Neuronal stem cell (in vitro differentiated cells): ENCODE data around the gene SPSB2.

Experiments used
- DNase-seq: peaks from one replicate; pipeline ENCODE4 v3.0.0-alpha.2; 2013; ENCODE audit warnings: low spot score
- H2AFZ ChIP-seq: one replicate; pipeline ENCODE4 v1.6.1; 2013; ENCODE audit warnings: mild to moderate bottlenecking, low read length, inconsistent platforms
- H2AK5ac ChIP-seq: 2 replicates; pipeline ENCODE4 v1.6.1; 2013; ENCODE audit warnings: low read depth, mild to moderate bottlenecking, inconsistent platforms, low read length, moderate library complexity, mixed read lengths
- H2BK120ac ChIP-seq: 2 replicates; pipeline ENCODE4 v1.6.1; 2013; ENCODE audit warnings: low read depth, mild to moderate bottlenecking, inconsistent platforms, low read length, moderate library complexity, mixed read lengths
- H2BK12ac ChIP-seq: one replicate; pipeline ENCODE4 v1.6.1; 2013; ENCODE audit warnings: low read length, inconsistent platforms
- H2BK15ac ChIP-seq: 2 replicates; pipeline ENCODE4 v1.6.1; 2013; ENCODE audit warnings: mild to moderate bottlenecking, low read length, inconsistent platforms, mixed read lengths
- H2BK5ac ChIP-seq: one replicate; pipeline ENCODE4 v1.6.1; 2013; ENCODE audit warnings: inconsistent platforms, mild to moderate bottlenecking, low read length, moderate library complexity
- H3K14ac ChIP-seq: one replicate; pipeline ENCODE4 v1.6.1; 2013; ENCODE audit warnings: low read length, inconsistent platforms
- H3K18ac ChIP-seq: 2 replicates; pipeline ENCODE4 v1.6.1; 2013; ENCODE audit warnings: low read length, inconsistent platforms
- H3K23ac ChIP-seq: 2 replicates; pipeline ENCODE4 v1.6.1; 2013; ENCODE audit warnings: low read depth, mild to moderate bottlenecking, mixed read lengths, low read length, inconsistent platforms; ENCODE audit not compliant: poor library complexity
- H3K27ac ChIP-seq: replicated peaks from 3 replicates; pipeline ENCODE4 v1.5.1; 2013; ENCODE audit warnings: low read length, inconsistent platforms
- H3K27me3 ChIP-seq, 3 experiments: 2 replicates each; pipeline ENCODE4 v1.6.1; 2013; ENCODE audit warnings: low read length in 3 of 3, mild to moderate bottlenecking in 2 of 3, inconsistent platforms in 1 of 3, low read depth in 1 of 3, mixed read lengths in 1 of 3, moderate library complexity in 1 of 3; ENCODE audit not compliant: control insufficient read depth in 3 of 3, insufficient read depth in 3 of 3
- H3K36me3 ChIP-seq, 2 donors: replicated peaks in 1 of 2; 2 replicates each; pipeline ENCODE4 v1.6.1; 2013; ENCODE audit warnings: low read length in 2 of 2; ENCODE audit not compliant: control insufficient read depth in 2 of 2, insufficient read depth in 2 of 2
- H3K4ac ChIP-seq: 2 replicates; pipeline ENCODE4 v1.6.1; 2013; ENCODE audit warnings: inconsistent platforms, mild to moderate bottlenecking, low read length, moderate library complexity
- H3K4me1 ChIP-seq, 2 donors: 1 replicate in 1 of 2; 2 replicates in 1 of 2; pipeline ENCODE4 v1.6.1; 2013; ENCODE audit warnings: low read length in 2 of 2, low read depth in 1 of 2; ENCODE audit not compliant: control insufficient read depth in 2 of 2, insufficient read depth in 1 of 2
- H3K4me2 ChIP-seq: one replicate; pipeline ENCODE4 v1.6.1; 2013; ENCODE audit warnings: mild to moderate bottlenecking, low read length, inconsistent platforms; ENCODE audit not compliant: insufficient read depth, poor library complexity, severe bottlenecking
- H3K4me3 ChIP-seq, 2 donors: 2 replicates each; pipeline ENCODE4 v1.5.1; 2013; ENCODE audit warnings: low read length in 2 of 2, mild to moderate bottlenecking in 2 of 2, inconsistent platforms in 1 of 2, moderate library complexity in 1 of 2
- H3K79me1 ChIP-seq: one replicate; pipeline ENCODE4 v1.6.1; 2013; ENCODE audit warnings: low read depth, mild to moderate bottlenecking, inconsistent platforms, low read length, moderate library complexity
- H3K9ac ChIP-seq: one replicate; pipeline ENCODE4 v1.6.1; 2013; ENCODE audit warnings: mild to moderate bottlenecking, low read depth, low read length, inconsistent platforms; ENCODE audit not compliant: poor library complexity
- H3K9me3 ChIP-seq, 2 donors: replicated peaks in 1 of 2; 2 replicates each; pipeline versions ENCODE3 to v1.6.1; 2013; ENCODE audit warnings: low read length in 2 of 2, mild to moderate bottlenecking in 2 of 2, inconsistent platforms in 1 of 2, low read depth in 1 of 2, mixed read lengths in 1 of 2, moderate library complexity in 1 of 2; ENCODE audit not compliant: control insufficient read depth in 2 of 2, insufficient read depth in 1 of 2
- H4K8ac ChIP-seq: one replicate; pipeline ENCODE4 v1.6.1; 2013; ENCODE audit warnings: low read depth, mild to moderate bottlenecking, inconsistent platforms, low read length, moderate library complexity
- H4K91ac ChIP-seq: one replicate; pipeline ENCODE4 v1.6.1; 2013; ENCODE audit warnings: low read length, low read depth, mild to moderate bottlenecking, inconsistent platforms; ENCODE audit not compliant: poor library complexity
- WGBS, 2 donors: extraction: QIAGEN DNeasy Blood & Tissue Kit; methylation state at CpG; one replicate each; pipeline ENCODE4 v1.1.7; 2013; ENCODE audit warnings: missing lambda C conversion rate in 2 of 2, mixed read lengths in 1 of 2; ENCODE audit not compliant: insufficient read length in 2 of 2, insufficient replicate concordance in 1 of 2; ENCODE audit errors: extremely low coverage in 2 of 2; 5-methylcytosine and 5-hydroxymethylcytosine counted together

The SPSB2 gene

DNA sequence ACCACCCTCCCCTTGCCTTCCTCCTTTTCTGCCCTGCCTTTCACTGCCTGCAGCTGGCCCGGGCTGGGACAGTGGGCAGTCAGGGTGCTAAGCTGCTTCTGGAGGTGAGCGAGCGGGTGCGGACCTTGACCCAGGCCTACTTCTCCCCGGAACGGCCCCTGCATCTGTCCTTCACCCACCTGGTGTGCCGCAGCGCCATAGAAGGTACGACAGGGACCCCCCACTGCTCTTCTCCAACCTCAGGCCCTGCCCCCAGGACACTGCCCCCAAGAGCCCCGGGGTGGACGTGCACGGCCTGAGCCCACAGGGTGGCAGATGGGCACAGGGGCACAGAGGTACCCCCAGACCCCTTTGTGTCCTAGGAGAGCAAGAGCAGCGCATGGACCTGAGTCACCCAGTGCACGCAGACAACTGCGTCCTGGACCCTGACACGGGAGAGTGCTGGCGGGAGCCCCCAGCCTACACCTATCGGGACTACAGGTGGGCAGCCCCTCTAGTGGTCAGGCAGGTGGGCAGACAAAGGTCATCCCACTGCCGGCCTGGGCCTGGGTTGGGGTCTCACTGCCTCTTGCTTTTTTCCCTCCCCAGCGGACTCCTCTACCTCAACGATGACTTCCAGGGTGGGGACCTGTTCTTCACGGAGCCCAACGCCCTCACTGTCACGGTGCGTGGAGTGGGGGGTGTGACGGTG, 35.6 kb downstream of the SPSB2 start:
- peak overlapping the region; percentile 8 for H4K8ac ChIP-seq
- H3K79me1 ChIP-seq = no peaks in the 10 kb centered on the region
- WGBS, 2 donors = no CpG with 5 or more reads among the region's 26 CpGs
- no peaks in the 10 kb centered on the region for H3K27me3 ChIP-seq
- no peak overlapping the region for H3K4ac ChIP-seq
- no peak overlapping the region for H2AFZ ChIP-seq
- peaks cover 54 to 92% of the 10 kb centered on the region in 2 donors for H3K36me3 ChIP-seq
- peaks cover 0 to 11% of the 10 kb centered on the region in 2 donors for H3K4me1 ChIP-seq
- H2BK5ac ChIP-seq = peak overlapping the region; percentile 15
- H3K18ac ChIP-seq = no peak overlapping the region
- no peak overlapping the region for H3K4me2 ChIP-seq
- peak overlapping the region; percentile 74 for H3K9ac ChIP-seq
- DNase-seq = no peak
- H2BK12ac ChIP-seq = no peak overlapping the region
- no peaks in the 10 kb centered on the region for H3K9me3 ChIP-seq
- H4K91ac ChIP-seq = no peak overlapping the region
- no peak overlapping the region for H3K14ac ChIP-seq
- peak overlapping the region in 1 of 2 donors; percentile 22 for H3K4me3 ChIP-seq
- H3K23ac ChIP-seq = peak overlapping the region; percentile 82
- peak overlapping the region; percentile 21 for H2BK120ac ChIP-seq
- H3K27ac ChIP-seq = no peak overlapping the region
- H2AK5ac ChIP-seq = peak overlapping the region; percentile 26
- H2BK15ac ChIP-seq = no peak overlapping the region

DNA sequence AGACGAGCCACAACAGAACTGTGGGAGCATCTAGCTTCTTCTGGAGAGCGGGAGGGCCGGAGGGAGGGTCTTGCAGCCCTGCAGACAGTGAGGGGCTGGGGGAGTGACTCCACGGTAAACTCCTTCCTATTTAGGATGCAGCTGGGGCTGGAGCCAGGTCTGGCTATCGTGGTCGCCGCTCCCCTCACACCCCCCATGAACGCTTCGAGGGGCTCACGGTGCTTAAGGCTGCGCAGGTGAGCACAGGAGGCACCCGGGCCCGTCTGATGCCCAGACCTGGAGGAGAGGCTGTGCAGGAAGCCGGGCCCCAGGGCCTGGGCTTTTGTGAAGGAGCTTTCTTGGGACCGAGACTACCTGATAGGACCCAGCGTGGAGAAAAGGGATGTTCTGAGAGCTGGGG, 36.3 kb downstream of the SPSB2 start:
- WGBS, 2 donors = no CpG with 5 or more reads among the region's 16 CpGs
- Histone ChIP-seq H3K18ac (no peak overlapping the region), H3K36me3 (peaks cover 57 to 92% of the 10 kb centered on the region in 2 donors)

DNA sequence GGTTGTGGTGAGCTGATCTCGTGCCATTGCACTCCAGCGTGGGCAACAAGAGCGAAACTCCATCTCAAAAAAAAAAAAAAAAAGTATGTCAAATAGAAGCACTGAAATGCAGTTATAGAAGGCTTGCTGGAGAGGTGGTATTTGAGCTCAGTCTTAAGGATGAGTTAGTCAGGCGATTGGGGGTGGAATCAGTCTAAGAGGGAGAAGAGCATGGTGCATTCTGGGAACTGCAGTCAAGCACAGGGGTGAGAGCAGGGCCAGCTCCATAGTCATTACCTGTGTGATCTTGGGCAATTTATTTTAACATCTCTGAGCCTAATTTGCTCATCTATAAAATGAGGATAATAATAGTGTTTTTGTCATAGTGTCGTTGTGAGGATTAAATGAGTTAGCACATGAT, 38.2 kb downstream of the SPSB2 start:
- Histone ChIP-seq H3K4me3 (no peak overlapping the region), H3K14ac (no peak overlapping the region), H2BK5ac (no peak overlapping the region), H3K4ac (no peak overlapping the region), H3K23ac (no peak overlapping the region), H2BK15ac (no peak overlapping the region), H3K4me1 (peaks cover 2 to 9% of the 10 kb centered on the region in 2 donors), H3K18ac (no peak overlapping the region), H2BK12ac (no peak overlapping the region), H3K36me3 (peaks cover 73 to 95% of the 10 kb centered on the region in 2 donors), H3K27ac (no peak overlapping the region), H2AK5ac (no peak overlapping the region), H3K27me3 (no peaks in the 10 kb centered on the region), H2BK120ac (no peak overlapping the region), H3K9me3 (no peaks in the 10 kb centered on the region), H4K8ac (no peak overlapping the region), H2AFZ (no peak overlapping the region), H3K79me1 (peaks cover 17% of the 10 kb centered on the region), H4K91ac (no peak overlapping the region), H3K9ac (no peak overlapping the region), H3K4me2 (no peak overlapping the region)
- no peak for DNase-seq
- no CpG with 5 or more reads among the region's 5 CpGs for WGBS, 2 donors

More for the DNA sequence above, 36.3 kb downstream of the SPSB2 start:
- H3K4me1 ChIP-seq = peaks cover 0 to 11% of the 10 kb centered on the region in 2 donors
- no peak overlapping the region for H3K4me2 ChIP-seq
- no peak overlapping the region for H2BK12ac ChIP-seq
- no peak overlapping the region for H3K14ac ChIP-seq
- no peaks in the 10 kb centered on the region for H3K79me1 ChIP-seq
- no peak overlapping the region for H2BK15ac ChIP-seq
- no peak overlapping the region for H2BK5ac ChIP-seq
- H4K8ac ChIP-seq = no peak overlapping the region
- no peaks in the 10 kb centered on the region for H3K27me3 ChIP-seq
- peak overlapping the region; percentile 21 for H2BK120ac ChIP-seq
- DNase-seq = no peak
- no peak overlapping the region for H3K27ac ChIP-seq
- no peak overlapping the region for H3K4ac ChIP-seq
- H3K23ac ChIP-seq = no peak overlapping the region
- no peak overlapping the region for H2AK5ac ChIP-seq
- H2AFZ ChIP-seq = no peak overlapping the region
- H4K91ac ChIP-seq = no peak overlapping the region
- H3K9me3 ChIP-seq = no peaks in the 10 kb centered on the region
- no peak overlapping the region for H3K9ac ChIP-seq
- peak overlapping the region in 1 of 2 donors; percentile 22 for H3K4me3 ChIP-seq

DNA sequence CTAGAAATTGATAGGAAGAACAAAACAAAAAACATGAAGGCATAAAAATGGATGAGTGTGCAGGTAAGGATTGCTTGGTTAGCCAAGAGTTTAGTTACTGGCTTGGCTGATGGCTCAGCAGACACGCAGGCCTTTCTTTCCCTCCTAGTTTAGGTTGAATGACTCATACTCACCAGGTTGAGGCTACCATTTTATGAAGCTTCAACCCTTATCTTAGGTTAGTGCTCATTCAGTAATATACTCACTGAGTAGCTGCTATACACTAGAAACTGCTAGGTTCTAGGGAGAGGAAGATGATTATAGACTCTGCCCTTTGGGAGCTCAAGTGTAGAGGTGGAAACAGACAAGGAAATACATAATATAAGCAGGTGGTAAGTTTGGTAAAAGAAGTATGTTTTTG, 38.8 kb downstream of the SPSB2 start:
- H3K4me2 ChIP-seq = no peak overlapping the region
- no peak overlapping the region for H3K4ac ChIP-seq

More for the DNA sequence above, 38.8 kb downstream of the SPSB2 start:
- Histone ChIP-seq H3K79me1 (peaks cover 20% of the 10 kb centered on the region), H3K27me3 (no peaks in the 10 kb centered on the region), H3K36me3 (peaks cover 69 to 92% of the 10 kb centered on the region in 2 donors), H3K18ac (no peak overlapping the region), H2BK12ac (no peak overlapping the region), H3K9me3 (no peaks in the 10 kb centered on the region), H3K4me1 (peaks cover 6 to 7% of the 10 kb centered on the region in 2 donors), H4K91ac (no peak overlapping the region), H2BK5ac (no peak overlapping the region), H2BK15ac (no peak overlapping the region), H4K8ac (no peak overlapping the region), H3K14ac (no peak overlapping the region), H2AFZ (no peak overlapping the region), H2AK5ac (no peak overlapping the region), H3K9ac (no peak overlapping the region), H2BK120ac (no peak overlapping the region), H3K4me3 (no peak overlapping the region), H3K23ac (no peak overlapping the region), H3K27ac (no peak overlapping the region)
- WGBS, 2 donors = no CpG with 5 or more reads among the region's 1 CpG
- DNase-seq = no peak
